Liver (tissue), 9 donors: ENCODE results near the gene CBL. TPM values are rescaled to one million over a fixed set of nuclear protein-coding genes. Genes with fewer than 3 reads are reported as not detected.

ENCODE experiments used
- DNase-seq: peaks from one replicate; pipeline ENCODE4 v3.0.0-alpha.2; 2017; ENCODE audit warnings: low spot score
- H3K27ac ChIP-seq, 2 donors: one replicate each; pipeline ENCODE4 v1.7.0; 2013; ENCODE audit warnings: inconsistent platforms in 2 of 2, low read length in 2 of 2, control low read depth in 1 of 2, low read depth in 1 of 2, mild to moderate bottlenecking in 1 of 2
- H3K27me3 ChIP-seq, 4 donors: one replicate each; pipeline versions ENCODE4 v1.6.1 to v1.7.0; 2013; ENCODE audit warnings: low read length in 3 of 4, inconsistent platforms in 1 of 4, mild to moderate bottlenecking in 1 of 4, moderate library complexity in 1 of 4; ENCODE audit not compliant: control insufficient read depth in 4 of 4, insufficient read depth in 4 of 4
- H3K36me3 ChIP-seq, 4 donors: one replicate each; pipeline versions ENCODE4 v1.6.1 to v1.7.0; 2013; ENCODE audit warnings: low read length in 3 of 4, mild to moderate bottlenecking in 3 of 4, low read depth in 1 of 4, moderate library complexity in 1 of 4; ENCODE audit not compliant: control insufficient read depth in 4 of 4, insufficient read depth in 3 of 4
- H3K4me1 ChIP-seq, 4 donors: one replicate each; pipeline versions ENCODE4 v1.6.1 to v1.7.0; 2013; ENCODE audit warnings: low read length in 3 of 4, mild to moderate bottlenecking in 3 of 4, moderate library complexity in 1 of 4; ENCODE audit not compliant: control insufficient read depth in 4 of 4, insufficient read depth in 4 of 4
- H3K4me3 ChIP-seq, 3 donors: one replicate each; pipeline versions ENCODE4 v1.6.1 to v1.7.0; 2013; ENCODE audit warnings: low read length in 3 of 3, control low read depth in 1 of 3, low read depth in 1 of 3, mild to moderate bottlenecking in 1 of 3
- H3K9ac ChIP-seq, 2 donors: one replicate each; pipeline ENCODE4 v1.7.0; 2013; ENCODE audit warnings: low read length in 2 of 2, mild to moderate bottlenecking in 2 of 2, moderate library complexity in 2 of 2, control low read depth in 1 of 2, low read depth in 1 of 2
- H3K9me3 ChIP-seq, 4 donors: one replicate each; pipeline versions ENCODE4 v1.6.1 to v1.7.0; 2013; ENCODE audit warnings: low read length in 3 of 4; ENCODE audit not compliant: control insufficient read depth in 4 of 4
- ATF3 ChIP-seq: IDR thresholded peaks from 2 replicates; pipeline ENCODE4 v1.6.1; 2016; ENCODE audit warnings: antibody characterized with exemption
- CTCF ChIP-seq: fragments of 150-350 bp; IDR thresholded peaks from 2 replicates; pipeline ENCODE4 v1.5.1; 2017; ENCODE audit warnings: improper control_type of control experiment, low read depth, low read length; ENCODE audit not compliant: missing input control
- FOXA1 ChIP-seq: IDR thresholded peaks from 2 replicates; pipeline ENCODE4 v1.6.1; 2016; ENCODE audit warnings: antibody characterized with exemption
- FOXA2 ChIP-seq: IDR thresholded peaks from 2 replicates; pipeline ENCODE4 v1.6.1; 2016; ENCODE audit warnings: antibody characterized with exemption
- GABPA ChIP-seq, 2 donors: IDR thresholded peaks in 1 of 2; conservative IDR thresholded peaks in 1 of 2; 2 replicates each; pipeline ENCODE4 v1.6.1; 2016; ENCODE audit warnings: antibody characterized with exemption in 2 of 2, mild to moderate bottlenecking in 1 of 2, moderate library complexity in 1 of 2
- HNF4A ChIP-seq, 2 donors: conservative IDR thresholded peaks; 2 replicates each; pipeline ENCODE4 v1.6.1; 2016; ENCODE audit warnings: antibody characterized with exemption in 2 of 2, mild to moderate bottlenecking in 2 of 2
- HNF4G ChIP-seq: IDR thresholded peaks from 2 replicates; pipeline ENCODE4 v1.6.1; 2016; ENCODE audit warnings: antibody characterized with exemption
- MAX ChIP-seq: IDR thresholded peaks from 2 replicates; pipeline ENCODE4 v1.6.1; 2016; ENCODE audit warnings: antibody characterized with exemption
- NR2F2 ChIP-seq: IDR thresholded peaks from 2 replicates; pipeline ENCODE4 v1.6.1; 2016; ENCODE audit warnings: antibody characterized with exemption
- RAD21 ChIP-seq, 2 donors: IDR thresholded peaks; 2 replicates each; pipeline ENCODE4 v1.6.1; 2016; ENCODE audit warnings: antibody characterized with exemption in 2 of 2, mild to moderate bottlenecking in 2 of 2
- REST ChIP-seq: IDR thresholded peaks from 2 replicates; pipeline ENCODE4 v1.6.1; 2016; ENCODE audit warnings: antibody characterized with exemption, mild to moderate bottlenecking
- RXRA ChIP-seq, 2 donors: IDR thresholded peaks; 2 replicates each; pipeline ENCODE4 v1.6.1; 2017 to 2018; ENCODE audit warnings: antibody characterized with exemption in 2 of 2, mild to moderate bottlenecking in 1 of 2
- TAF1 ChIP-seq: conservative IDR thresholded peaks from 2 replicates; pipeline ENCODE4 v1.6.1; 2016; ENCODE audit warnings: antibody characterized with exemption, mild to moderate bottlenecking
- YY1 ChIP-seq: IDR thresholded peaks from 2 replicates; pipeline ENCODE4 v1.6.1; 2016; ENCODE audit warnings: antibody characterized with exemption, mild to moderate bottlenecking
- ZBTB33 ChIP-seq: IDR thresholded peaks from 2 replicates; pipeline ENCODE4 v1.6.1; 2016; ENCODE audit warnings: antibody characterized with exemption
- WGBS: extraction: QIAGEN DNeasy Blood & Tissue Kit; methylation state at CpG from one replicate; pipeline ENCODE4 v1.1.7; 2013; 5-methylcytosine and 5-hydroxymethylcytosine counted together
- polyA plus RNA-seq, 2 donors: library from polyadenylated mRNA; stranded (reverse) in 1 of 2; unstranded in 1 of 2; fragments of 200-250 nt in 1 of 2; fragments of >200 nt in 1 of 2; fragmentation: Nextera tagmentation in 1 of 2; extraction: Ambion mirVana in 1 of 2; gene quantifications; one replicate each; pipeline versions ENCODE4 v1.2.1 to v1.2.3, GENCODE V29; 2013 to 2015
- total RNA-seq, 2 donors: library from RNA; depleted of rRNA; stranded (reverse); fragments of >200 nt; gene quantifications; one replicate each; pipeline ENCODE4 v1.2.3, GENCODE V29; 2014
- donor health status: healthy.
- donor health status: healthy.
- donor health status: healthy.
- donor health status: healthy.
- donor health status: healthy.

Gene CBL
- total and polyA plus RNA-seq, 4 donors, result 1.6 to 5.5 (median 3.5) TPM

- 70% methylated on average over 4 of the region's 4 CpGs for WGBS
Measured at GRCh38 chr11:119178166-119178680, 27.9 kb upstream of the CBL start.

GRCh38 chr11:119179342-119179741, 26.8 kb upstream of the CBL start:
- TF ChIP-seq RXRA (IDR thresholded peaks at IDR 0.05) (no peak), NR2F2 (no peak), HNF4G (no peak), ATF3 (no peak), REST (no peak), CTCF (no peak), GABPA (IDR thresholded peaks at IDR 0.05 in 1 of 2, conservative IDR thresholded peaks at IDR 0.05 in 1 of 2) (no peak), FOXA1 (no peak), MAX (no peak), HNF4A (conservative IDR thresholded peaks at IDR 0.05) (no peak), RAD21 (IDR thresholded peaks at IDR 0.05) (no peak), YY1 (no peak), FOXA2 (no peak), TAF1 (no peak), ZBTB33 (no peak)
- Histone ChIP-seq H3K27me3 (no peaks in the 10 kb centered on the region), H3K9me3 (no peaks in the 10 kb centered on the region), H3K36me3 (peaks cover 0 to 26% (median 8%) of the 10 kb centered on the region in 4 donors), H3K4me1 (peaks cover 0 to 23% (median 14%) of the 10 kb centered on the region in 4 donors), H3K4me3 (no peak overlapping the region), H3K9ac (no peak overlapping the region), H3K27ac (no peak overlapping the region)
- DNase-seq, result no peak
- WGBS, result 97% methylated on average over 6 of the region's 6 CpGs

More at GRCh38 chr11:119178166-119178680, 27.9 kb upstream of the CBL start:
- Histone ChIP-seq H3K9ac (no peak overlapping the region), H3K36me3 (peaks cover 0 to 26% (median 9%) of the 10 kb centered on the region in 4 donors), H3K4me3 (no peak overlapping the region), H3K4me1 (peaks cover 0 to 23% (median 14%) of the 10 kb centered on the region in 4 donors), H3K27ac (no peak overlapping the region), H3K9me3 (no peaks in the 10 kb centered on the region), H3K27me3 (no peaks in the 10 kb centered on the region)
- peak; percentile 51 for TF ChIP-seq NR2F2
- no peak for TF ChIP-seq FOXA2
- no peak for DNase-seq
